ENCODE data around the gene VLDLR.

The VLDLR gene

GRCh38 chr9:2605246-2605645 lies 16.3 kb upstream of the VLDLR start:
- peaks cover 11% of the 10 kb centered on the region for H3K27me3 Mint-ChIP-seq
- no peaks in the 10 kb centered on the region for H3K9me3 Mint-ChIP-seq
- DNase-seq (ENCODE audit: low spot score in 2 of 2), result no peak
- no peak overlapping the region for H3K27ac Mint-ChIP-seq (ENCODE audit: low read depth)
- H3K4me1 Mint-ChIP-seq, result no peaks in the 10 kb centered on the region
- no peaks in the 10 kb centered on the region for H3K36me3 Mint-ChIP-seq (ENCODE audit: insufficient read depth)
- H3K4me3 Mint-ChIP-seq, result no peak overlapping the region
- no peak for ATAC-seq (replicated peaks; ENCODE audit: extremely low read depth, poor library complexity, severe bottlenecking)

- H3K9me3 Mint-ChIP-seq, result no peaks in the 10 kb centered on the region
- H3K36me3 Mint-ChIP-seq (ENCODE audit: insufficient read depth), result no peaks in the 10 kb centered on the region
- H3K4me3 Mint-ChIP-seq, result no peak overlapping the region
- ATAC-seq (replicated peaks; ENCODE audit: extremely low read depth, poor library complexity, severe bottlenecking) (no peak), DNase-seq (ENCODE audit: low spot score in 2 of 2) (no peak)
- H3K4me1 Mint-ChIP-seq, result no peaks in the 10 kb centered on the region
- H3K27ac Mint-ChIP-seq (ENCODE audit: low read depth), result no peak overlapping the region
- peaks cover 30% of the 10 kb centered on the region for H3K27me3 Mint-ChIP-seq
Measured at GRCh38 chr9:2608276-2608675, 13.3 kb upstream of the VLDLR start.

GRCh38 chr9:2610985-2611384 lies 10.6 kb upstream of the VLDLR start:
- Mint-ChIP-seq H3K36me3 (ENCODE audit: insufficient read depth) (no peaks in the 10 kb centered on the region), H3K4me1 (no peaks in the 10 kb centered on the region), H3K27ac (ENCODE audit: low read depth) (no peak overlapping the region), H3K4me3 (no peak overlapping the region), H3K9me3 (no peaks in the 10 kb centered on the region), H3K27me3 (peaks cover 35% of the 10 kb centered on the region)
- no peak for DNase-seq (ENCODE audit: low spot score in 2 of 2)
- ATAC-seq (replicated peaks; ENCODE audit: extremely low read depth, poor library complexity, severe bottlenecking), result no peak

- H3K4me3 Mint-ChIP-seq, result no peak overlapping the region
- ATAC-seq (replicated peaks; ENCODE audit: extremely low read depth, poor library complexity, severe bottlenecking) (no peak), DNase-seq (ENCODE audit: low spot score in 2 of 2) (no peak)
- no peak overlapping the region for H3K27ac Mint-ChIP-seq (ENCODE audit: low read depth)
- H3K9me3 Mint-ChIP-seq, result no peaks in the 10 kb centered on the region
- H3K36me3 Mint-ChIP-seq (ENCODE audit: insufficient read depth), result no peaks in the 10 kb centered on the region
- no peaks in the 10 kb centered on the region for H3K4me1 Mint-ChIP-seq
- H3K27me3 Mint-ChIP-seq, result peaks cover 35% of the 10 kb centered on the region
Measured at GRCh38 chr9:2611961-2612360, 9.6 kb upstream of the VLDLR start.

GRCh38 chr9:2613730-2614271 lies 7.8 kb upstream of the VLDLR start:
- H3K9me3 Mint-ChIP-seq, result no peaks in the 10 kb centered on the region
- H3K36me3 Mint-ChIP-seq (ENCODE audit: insufficient read depth), result no peaks in the 10 kb centered on the region
- DNase-seq (ENCODE audit: low spot score in 2 of 2) (no peak), ATAC-seq (replicated peaks; ENCODE audit: extremely low read depth, poor library complexity, severe bottlenecking) (no peak)
- no peaks in the 10 kb centered on the region for H3K4me1 Mint-ChIP-seq
- no peak overlapping the region for H3K27ac Mint-ChIP-seq (ENCODE audit: low read depth)
- H3K4me3 Mint-ChIP-seq, result no peak overlapping the region
- peaks cover 34% of the 10 kb centered on the region for H3K27me3 Mint-ChIP-seq

- no peak overlapping the region for H3K27ac Mint-ChIP-seq (ENCODE audit: low read depth)
- peaks cover 47% of the 10 kb centered on the region for H3K27me3 Mint-ChIP-seq
- no peaks in the 10 kb centered on the region for H3K36me3 Mint-ChIP-seq (ENCODE audit: insufficient read depth)
- no peak overlapping the region for H3K4me3 Mint-ChIP-seq
- no peaks in the 10 kb centered on the region for H3K4me1 Mint-ChIP-seq
- no peaks in the 10 kb centered on the region for H3K9me3 Mint-ChIP-seq
- DNase-seq (ENCODE audit: low spot score in 2 of 2) (no peak), ATAC-seq (replicated peaks; ENCODE audit: extremely low read depth, poor library complexity, severe bottlenecking) (no peak)
Measured at GRCh38 chr9:2615497-2615896, 6.1 kb upstream of the VLDLR start.

- peaks cover 52% of the 10 kb centered on the region for H3K27me3 Mint-ChIP-seq
- peaks cover 6% of the 10 kb centered on the region for H3K4me1 Mint-ChIP-seq
- H3K9me3 Mint-ChIP-seq, result no peaks in the 10 kb centered on the region
- H3K27ac Mint-ChIP-seq (ENCODE audit: low read depth), result no peak overlapping the region
- no peaks in the 10 kb centered on the region for H3K36me3 Mint-ChIP-seq (ENCODE audit: insufficient read depth)
- H3K4me3 Mint-ChIP-seq, result no peak overlapping the region
- DNase-seq (ENCODE audit: low spot score in 2 of 2), result no peak
- no peak for ATAC-seq (replicated peaks; ENCODE audit: extremely low read depth, poor library complexity, severe bottlenecking)
Measured at GRCh38 chr9:2616692-2617377, 4.8 kb upstream of the VLDLR start.

- H3K9me3 Mint-ChIP-seq, result no peaks in the 10 kb centered on the region
- no peak overlapping the region for H3K4me3 Mint-ChIP-seq
- peaks cover 51% of the 10 kb centered on the region for H3K27me3 Mint-ChIP-seq
- H3K27ac Mint-ChIP-seq (ENCODE audit: low read depth), result no peak overlapping the region
- H3K36me3 Mint-ChIP-seq (ENCODE audit: insufficient read depth), result no peaks in the 10 kb centered on the region
- ATAC-seq (replicated peaks; ENCODE audit: extremely low read depth, poor library complexity, severe bottlenecking) (no peak), DNase-seq (ENCODE audit: low spot score in 2 of 2) (no peak)
- peaks cover 17% of the 10 kb centered on the region for H3K4me1 Mint-ChIP-seq
Measured at GRCh38 chr9:2618289-2618688, 3.3 kb upstream of the VLDLR start.

GRCh38 chr9:2620919-2621721 lies 467 bp upstream of the VLDLR start:
- Mint-ChIP-seq H3K4me3 (peak overlapping the region; percentile 79), H3K27me3 (peaks cover 74% of the 10 kb centered on the region), H3K27ac (ENCODE audit: low read depth) (peak overlapping the region; percentile 73), H3K36me3 (ENCODE audit: insufficient read depth) (no peaks in the 10 kb centered on the region), H3K4me1 (peaks cover 19% of the 10 kb centered on the region), H3K9me3 (no peaks in the 10 kb centered on the region)
- ATAC-seq (replicated peaks; ENCODE audit: extremely low read depth, poor library complexity, severe bottlenecking) (peak; percentile 15), DNase-seq (ENCODE audit: low spot score in 2 of 2) (no peak)

- Mint-ChIP-seq H3K36me3 (ENCODE audit: insufficient read depth) (no peaks in the 10 kb centered on the region), H3K4me1 (peaks cover 19% of the 10 kb centered on the region), H3K4me3 (peak overlapping the region; percentile 76), H3K9me3 (no peaks in the 10 kb centered on the region), H3K27me3 (peaks cover 83% of the 10 kb centered on the region), H3K27ac (ENCODE audit: low read depth) (no peak overlapping the region)
- DNase-seq (ENCODE audit: low spot score in 2 of 2) (no peak), ATAC-seq (replicated peaks; ENCODE audit: extremely low read depth, poor library complexity, severe bottlenecking) (no peak)
Measured at GRCh38 chr9:2622461-2623287, 1.1 kb downstream of the VLDLR start.

- DNase-seq (ENCODE audit: low spot score in 2 of 2) (no peak), ATAC-seq (replicated peaks; ENCODE audit: extremely low read depth, poor library complexity, severe bottlenecking) (no peak)
- no peaks in the 10 kb centered on the region for H3K36me3 Mint-ChIP-seq (ENCODE audit: insufficient read depth)
- H3K27ac Mint-ChIP-seq (ENCODE audit: low read depth), result no peak overlapping the region
- H3K4me1 Mint-ChIP-seq, result peaks cover 19% of the 10 kb centered on the region
- H3K9me3 Mint-ChIP-seq, result no peaks in the 10 kb centered on the region
- peak overlapping the region; percentile 76 for H3K4me3 Mint-ChIP-seq
- H3K27me3 Mint-ChIP-seq, result peaks cover 80% of the 10 kb centered on the region
Measured at GRCh38 chr9:2623288-2624050, 1.9 kb downstream of the VLDLR start.

Measured in central memory CD8-positive, alpha-beta T cell (primary cell).